ENCODE results near the gene POM121C.
"Not testable (repeated sequence)": the region's sequence is repeated elsewhere in the genome, so short reads cannot be mapped to it uniquely, and the experiment has no call there.

Gene POM121C

GRCh38 chr7:75423481-75423880 is 62.6 kb downstream of the POM121C start:
- DNase-seq (ENCODE audit: low read depth, low spot score) = not testable (repeated sequence)

- DNase-seq (ENCODE audit: low read depth, low spot score) = not testable (repeated sequence)
These were observed 64.0 kb downstream of the POM121C start for GRCh38 chr7:75421798-75422710.

- not testable (repeated sequence) for DNase-seq (ENCODE audit: low read depth, low spot score)
These were observed 65.9 kb downstream of the POM121C start for GRCh38 chr7:75420152-75420551.

- not testable (repeated sequence) for DNase-seq (ENCODE audit: low read depth, low spot score)
These were observed 66.4 kb downstream of the POM121C start for GRCh38 chr7:75419693-75420092.

- not testable (repeated sequence) for DNase-seq (ENCODE audit: low read depth, low spot score)
These were observed 66.9 kb downstream of the POM121C start for GRCh38 chr7:75419210-75419609.

- DNase-seq (ENCODE audit: low read depth, low spot score) = not testable (repeated sequence)
These were observed 67.7 kb downstream of the POM121C start for GRCh38 chr7:75418292-75418858.

GRCh38 chr7:75416787-75417186 is 69.3 kb downstream of the POM121C start:
- not testable (repeated sequence) for DNase-seq (ENCODE audit: low read depth, low spot score)

- DNase-seq (ENCODE audit: low read depth, low spot score) = not testable (repeated sequence)
These were observed 70.2 kb downstream of the POM121C start for GRCh38 chr7:75415829-75416373.

GRCh38 chr7:75415428-75415817 is 70.7 kb downstream of the POM121C start:
- DNase-seq (ENCODE audit: low read depth, low spot score) = not testable (repeated sequence)

- not testable (repeated sequence) for DNase-seq (ENCODE audit: low read depth, low spot score)
These were observed 71.2 kb downstream of the POM121C start for GRCh38 chr7:75414708-75415427.

GRCh38 chr7:75414204-75414603 is 71.9 kb downstream of the POM121C start:
- not testable (repeated sequence) for DNase-seq (ENCODE audit: low read depth, low spot score)

- not testable (repeated sequence) for DNase-seq (ENCODE audit: low read depth, low spot score)
These were observed 75.3 kb downstream of the POM121C start for GRCh38 chr7:75410823-75411173.

- not testable (repeated sequence) for DNase-seq (ENCODE audit: low read depth, low spot score)
These were observed 75.9 kb downstream of the POM121C start for GRCh38 chr7:75409880-75410822.

GRCh38 chr7:75404663-75405062 is 81.4 kb downstream of the POM121C start:
- DNase-seq (ENCODE audit: low read depth, low spot score) = not testable (repeated sequence)

GRCh38 chr7:75403455-75404443 is 82.3 kb downstream of the POM121C start:
- not testable (repeated sequence) for DNase-seq (ENCODE audit: low read depth, low spot score)

- not testable (repeated sequence) for DNase-seq (ENCODE audit: low read depth, low spot score)
These were observed 85.5 kb downstream of the POM121C start for GRCh38 chr7:75400575-75400974.

GRCh38 chr7:75398771-75399700 is 87.1 kb downstream of the POM121C start:
- not testable (repeated sequence) for DNase-seq (ENCODE audit: low read depth, low spot score)

GRCh38 chr7:75397865-75398264 is 88.2 kb downstream of the POM121C start:
- DNase-seq (ENCODE audit: low read depth, low spot score) = not testable (repeated sequence)
